NCI-H2196 (cell line): ENCODE data around the gene CACNA1C.

ENCODE experiments used
- DNase-seq: peaks from one replicate; lab custom pipeline; 2025; ENCODE audit not compliant: unreplicated experiment; lab: John Stamatoyannopoulos, UW

The CACNA1C gene

DNA sequence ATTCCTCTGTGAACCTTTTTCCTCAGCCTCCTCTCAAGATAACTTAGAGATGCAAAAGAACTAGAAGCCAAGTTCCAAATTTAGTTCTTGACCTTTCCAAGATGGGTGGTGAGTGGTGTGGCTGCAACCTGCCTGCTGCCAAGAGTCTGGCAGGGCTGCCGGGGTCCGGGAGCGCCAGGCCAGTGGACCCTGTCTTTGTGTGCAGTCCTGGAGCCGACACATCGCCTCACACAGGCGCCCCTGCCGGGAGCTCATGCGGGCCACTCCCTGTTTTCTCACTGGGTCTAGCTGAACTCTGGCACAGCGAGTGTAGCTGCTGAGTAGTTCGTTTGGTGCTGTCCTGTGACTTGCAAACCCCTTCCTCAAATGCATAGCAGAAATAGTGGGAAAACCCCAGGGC, 84.9 kb downstream of the CACNA1C start:
- DNase-seq: no peak

- no peak for DNase-seq
These were observed 85.5 kb downstream of the CACNA1C start for GRCh38 chr12:2138294-2138693.

DNA sequence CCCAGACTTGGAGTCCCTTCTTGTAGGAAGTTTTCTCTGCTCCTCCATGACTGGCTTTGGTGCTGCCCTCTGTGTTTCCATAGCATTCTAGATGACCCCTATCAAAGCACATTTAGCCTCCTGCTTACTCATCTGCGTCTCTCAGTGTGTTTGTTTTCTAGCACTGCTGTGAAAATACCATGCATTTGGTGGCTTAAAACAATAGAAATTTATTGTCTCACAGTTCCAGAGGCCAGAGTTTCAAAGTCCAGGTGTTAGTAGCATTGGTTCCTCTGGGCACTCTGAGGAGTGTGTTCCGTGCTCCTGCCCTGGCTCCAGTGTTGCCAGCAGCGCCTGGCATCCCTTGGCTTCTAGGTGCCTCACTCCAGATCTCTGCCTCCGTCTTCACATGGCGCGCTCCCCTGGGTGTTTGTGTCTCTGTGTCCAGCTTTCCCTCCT, 86.1 kb downstream of the CACNA1C start:
- DNase-seq: no peak

- DNase-seq: no peak
These were observed 86.9 kb downstream of the CACNA1C start for GRCh38 chr12:2139651-2140050.

GRCh38 chr12:2140858-2141519, 88.2 kb downstream of the CACNA1C start:
- DNase-seq: no peak

- DNase-seq: no peak
These were observed 89.3 kb downstream of the CACNA1C start for GRCh38 chr12:2142068-2142467.

DNA sequence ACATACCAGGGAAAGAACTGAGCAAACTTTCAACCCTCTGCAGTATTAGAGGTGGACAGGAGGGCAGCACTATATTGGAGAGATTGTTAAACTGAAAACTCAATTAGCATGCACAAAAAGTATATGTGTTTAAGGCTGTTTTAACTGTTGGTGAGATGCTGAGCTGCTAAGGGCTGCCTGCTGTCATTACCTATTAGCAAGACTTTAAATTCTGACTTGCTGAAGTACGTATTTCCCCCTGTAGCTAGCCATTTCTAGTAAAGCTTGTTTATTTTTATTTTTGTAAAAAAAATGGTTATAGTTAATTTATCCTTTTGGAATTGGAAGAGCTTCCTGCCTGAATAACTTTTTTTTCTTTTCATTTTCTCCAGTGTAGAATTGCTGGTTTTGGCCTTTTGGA, 92.2 kb downstream of the CACNA1C start:
- DNase-seq: no peak

DNA sequence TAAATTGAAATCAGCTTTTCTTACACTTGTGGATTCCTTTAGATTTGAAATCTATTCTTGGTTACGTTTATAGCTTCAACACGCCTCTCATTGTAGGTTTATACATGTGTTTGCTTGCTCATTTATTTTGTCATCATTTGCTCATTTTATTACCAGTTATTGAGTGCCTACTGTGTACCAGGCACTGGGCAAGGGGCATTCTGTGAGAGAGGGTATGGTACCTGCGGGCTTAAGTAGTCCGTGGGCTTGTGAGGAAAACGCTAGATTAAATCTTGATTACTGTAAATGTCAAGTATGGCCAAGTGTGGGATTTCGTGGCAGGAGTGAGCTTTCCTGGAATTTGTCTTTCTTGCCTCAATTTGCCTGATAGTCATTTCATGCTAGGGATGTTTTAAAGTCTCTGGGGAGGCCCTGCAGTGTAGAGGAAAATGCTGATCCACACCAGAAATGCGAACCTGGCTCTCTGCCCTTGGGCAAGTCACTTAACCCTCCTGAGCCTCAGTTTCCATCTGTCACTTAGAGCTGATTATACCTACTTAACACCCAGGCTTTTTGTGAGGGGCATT, 92.7 kb downstream of the CACNA1C start:
- DNase-seq: no peak

GRCh38 chr12:2147335-2147734, 94.5 kb downstream of the CACNA1C start:
- no peak for DNase-seq

GRCh38 chr12:2149091-2149490, 96.3 kb downstream of the CACNA1C start:
- DNase-seq: no peak

GRCh38 chr12:2150833-2151232, 98.0 kb downstream of the CACNA1C start:
- DNase-seq: no peak

DNA sequence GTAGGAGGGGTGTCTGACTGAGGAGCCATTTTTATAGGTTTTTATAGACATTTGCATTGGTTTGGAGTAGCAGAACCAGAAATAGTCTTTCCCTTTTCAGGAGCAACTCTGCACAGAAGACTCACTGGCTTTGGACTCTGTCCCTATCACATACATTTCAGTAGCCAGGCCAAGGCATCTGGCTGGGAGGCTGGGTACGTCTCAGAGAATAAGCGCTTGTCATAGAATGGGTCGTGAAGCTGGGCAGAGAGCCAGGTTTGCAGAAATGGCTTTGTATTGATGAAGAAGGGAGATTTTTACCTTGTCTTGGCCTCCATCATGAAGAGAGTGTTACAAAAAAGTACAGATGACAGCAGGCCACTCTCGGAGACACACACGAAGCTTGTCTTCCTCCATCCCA, 98.6 kb downstream of the CACNA1C start:
- DNase-seq: no peak

- no peak for DNase-seq
These were observed 99.3 kb downstream of the CACNA1C start for GRCh38 chr12:2152134-2152533.

DNA sequence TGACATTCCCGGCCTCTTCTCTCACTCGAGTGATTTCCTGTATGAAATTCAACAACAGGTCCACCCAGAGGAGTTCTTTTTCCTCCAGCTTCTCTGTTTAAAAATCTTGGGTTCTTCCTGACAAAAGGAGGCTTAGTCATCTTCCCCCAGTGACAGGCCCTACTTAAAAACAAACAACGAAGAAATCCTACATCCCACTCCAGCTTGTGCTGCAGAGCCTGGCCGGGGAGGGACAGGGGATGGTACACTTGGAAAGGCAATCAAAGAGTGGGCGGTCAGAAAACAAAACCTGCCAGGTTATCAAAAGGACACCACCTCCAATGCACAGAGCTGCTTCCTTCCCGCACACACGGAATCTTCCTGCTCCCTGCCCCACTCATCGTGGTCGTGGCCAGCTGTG, 101.3 kb downstream of the CACNA1C start:
- no peak for DNase-seq

- DNase-seq: no peak
These were observed 101.7 kb downstream of the CACNA1C start for GRCh38 chr12:2154521-2154920.

GRCh38 chr12:2156333-2156732, 103.5 kb downstream of the CACNA1C start:
- no peak for DNase-seq

DNA sequence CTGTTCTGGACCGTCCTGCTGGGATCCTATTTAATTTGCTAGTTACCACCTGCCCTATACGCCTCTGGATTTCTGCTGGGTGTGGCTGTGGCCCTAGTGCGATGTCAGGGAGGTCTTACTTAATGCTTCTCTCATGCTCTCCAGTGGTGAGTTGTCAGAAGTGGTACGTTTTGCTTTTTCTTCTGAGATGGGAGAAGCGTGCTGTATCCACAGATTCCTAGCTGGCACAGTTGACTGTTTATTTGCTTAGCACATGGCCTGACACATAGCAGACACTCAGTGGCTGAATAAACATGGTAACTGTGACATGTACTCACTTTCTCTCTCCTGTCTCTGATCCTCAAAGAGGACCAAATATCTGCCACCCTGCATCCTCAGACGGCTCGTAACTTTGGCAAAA, 107.3 kb downstream of the CACNA1C start:
- no peak for DNase-seq

GRCh38 chr12:2161473-2161872, 108.7 kb downstream of the CACNA1C start:
- no peak for DNase-seq

GRCh38 chr12:2163177-2163941, 110.6 kb downstream of the CACNA1C start:
- DNase-seq: no peak

- DNase-seq: no peak
These were observed 112.2 kb downstream of the CACNA1C start for GRCh38 chr12:2165021-2165420.

GRCh38 chr12:2165927-2166326, 113.1 kb downstream of the CACNA1C start:
- no peak for DNase-seq

GRCh38 chr12:2166696-2167095, 113.9 kb downstream of the CACNA1C start:
- DNase-seq: no peak
